NCI-H1694 treated with DMSO at 0.1 percent for 48 hours (cell line): Measurements from ENCODE around the gene ATCAY.
A peak's percentile ranks its signal among the peaks of the same experiment; 100 is the strongest.

Experiments
- DNase-seq: peaks from one replicate; lab custom pipeline; 2025; lab: John Stamatoyannopoulos, UW

ATCAY gene

GRCh38 chr19:3970313-3970807 is 89.9 kb downstream of the ATCAY start:
- no peak for DNase-seq

- peak; percentile 85 for DNase-seq
Observed at GRCh38 chr19:3970808-3971598, 90.5 kb downstream of the ATCAY start, which contains the start of gene DAPK3. DAPK3 (minus strand) TSS chr19:3971099; CDS start chr19:3969735, 1,364 bp downstream.

GRCh38 chr19:3975144-3975543 is 94.7 kb downstream of the ATCAY start:
- DNase-seq, result no peak

GRCh38 chr19:3975637-3976087 is 95.2 kb downstream of the ATCAY start:
- no peak for DNase-seq

GRCh38 chr19:3976495-3977241 is 96.2 kb downstream of the ATCAY start:
- DNase-seq, result no peak
